ENCODE results near the gene TOLLIP. TPM values are rescaled to one million over a fixed set of nuclear protein-coding genes. Genes with fewer than 3 reads are reported as not detected.

The TOLLIP gene
- polyA plus RNA-seq, 2 of the 4 experiments (the other 2 are of a cell fraction): 26.5 to 37.9 TPM

DNA sequence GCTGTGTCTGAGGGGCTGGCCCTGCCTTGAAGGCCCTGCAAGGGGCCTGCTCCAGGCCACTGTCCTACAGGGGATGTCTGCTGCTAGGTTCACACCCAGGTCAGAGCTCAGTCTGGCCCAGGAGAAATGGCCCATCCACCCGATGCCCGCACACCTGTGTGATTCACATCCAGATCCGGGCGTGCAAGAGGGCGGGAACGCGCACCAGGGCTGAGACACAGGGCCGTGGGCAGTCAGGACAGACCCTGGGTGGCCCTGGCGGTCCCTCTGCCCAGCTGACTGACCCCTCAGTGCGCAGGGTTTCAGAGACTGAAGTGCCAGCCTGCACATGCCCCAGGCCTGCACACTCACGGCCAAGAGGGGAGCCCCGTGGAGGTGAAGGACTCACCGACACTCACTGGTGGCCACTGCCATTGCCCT lies 7.4 kb downstream of the TOLLIP start:
- POLR2A ChIA-PET: no interaction called here
- H3K4me1 ChIP-seq: peaks cover 55% of the 10 kb centered on the region
- no peaks in the 10 kb centered on the region for H3K9me3 ChIP-seq
- 86% methylated on average over 13 of the region's 13 CpGs for WGBS (ENCODE audit: missing lambda C conversion rate)
- ATAC-seq (no peak), FAIRE-seq (no peak), DNase-seq (ENCODE audit: low read depth in 1 of 2, low spot score in 1 of 2) (no peak)
- H3K27ac ChIP-seq: peak overlapping the region in 1 of 2 experiments; percentile 15; a peak in 1 of 6 replicates
- TF ChIP-seq BHLHE40 (IDR thresholded peaks at IDR 0.05; ENCODE audit: low read depth, low read length): no peak
- no peak overlapping the region for H3K4me3 ChIP-seq
- H3K4me2 ChIP-seq: no peak overlapping the region
- CTCF ChIA-PET: interaction anchor here (0.8 to 3.9 kb wide), 4 partner anchors 9 to 245 kb away, joined by 3 to 16 read pairs (median 4); no protein-coding TSS in a partner anchor

DNA sequence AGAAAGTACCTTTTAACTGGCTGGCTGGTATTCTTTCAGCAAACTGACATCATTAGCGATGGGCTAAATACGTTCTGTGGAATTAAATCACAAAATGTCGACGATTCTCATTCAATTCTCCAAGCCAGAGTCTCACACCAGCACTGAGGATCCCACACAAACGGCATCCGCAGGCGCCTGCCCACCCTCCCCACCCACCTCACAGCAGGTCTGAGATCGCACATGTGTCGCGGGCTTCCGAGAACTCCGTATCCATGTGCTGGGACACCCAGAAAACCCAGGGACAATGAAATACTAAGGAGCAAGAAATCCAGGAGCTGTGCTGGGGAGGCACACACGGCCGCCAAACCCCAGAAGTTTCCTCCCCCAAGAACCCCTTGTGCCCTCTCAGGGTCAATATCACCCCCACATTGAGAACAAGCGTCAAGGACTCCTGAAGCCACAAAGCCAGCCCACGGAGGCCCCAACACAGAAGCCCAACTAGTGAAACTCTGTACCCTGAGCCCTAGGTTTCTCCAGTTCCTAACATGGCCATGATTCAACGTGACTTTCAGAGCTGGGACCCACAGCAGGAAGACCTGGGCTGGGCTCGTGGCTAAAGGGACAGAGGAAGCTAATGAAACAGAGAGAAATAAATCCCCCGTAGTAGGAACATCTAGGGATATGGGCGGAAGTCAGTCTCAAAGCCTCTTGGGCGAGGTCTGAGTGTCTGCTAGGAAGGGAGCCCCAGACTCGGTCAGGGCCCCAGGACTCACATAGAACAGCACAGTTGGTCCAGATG lies 8.0 kb downstream of the TOLLIP start:
- ChIA-PET POLR2A (no interaction called here), CTCF (interaction anchor here (0.8 to 3.9 kb wide), 3 partner anchors 8 to 245 kb away, joined by 3 to 16 read pairs (median 4); partner anchors contain the start of gene TOLLIP)
- TF ChIP-seq MAZ (IDR thresholded peaks at IDR 0.05; ENCODE audit: borderline replicate concordance, low read depth, low read length): no peak
- TF ChIP-seq CHD4 (IDR thresholded peaks at IDR 0.05; ENCODE audit: borderline replicate concordance): no peak
- TF ChIP-seq, protein P1, sequence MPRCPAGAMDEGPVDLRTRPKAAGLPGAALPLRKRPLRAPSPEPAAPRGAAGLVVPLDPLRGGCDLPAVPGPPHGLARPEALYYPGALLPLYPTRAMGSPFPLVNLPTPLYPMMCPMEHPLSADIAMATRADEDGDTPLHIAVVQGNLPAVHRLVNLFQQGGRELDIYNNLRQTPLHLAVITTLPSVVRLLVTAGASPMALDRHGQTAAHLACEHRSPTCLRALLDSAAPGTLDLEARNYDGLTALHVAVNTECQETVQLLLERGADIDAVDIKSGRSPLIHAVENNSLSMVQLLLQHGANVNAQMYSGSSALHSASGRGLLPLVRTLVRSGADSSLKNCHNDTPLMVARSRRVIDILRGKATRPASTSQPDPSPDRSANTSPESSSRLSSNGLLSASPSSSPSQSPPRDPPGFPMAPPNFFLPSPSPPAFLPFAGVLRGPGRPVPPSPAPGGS (IDR thresholded peaks at IDR 0.05): no peak
- TF ChIP-seq ATOH8 (CRISPR knock-in tag; IDR thresholded peaks at IDR 0.05; ENCODE audit: low read depth): no peak
- TF ChIP-seq HEYL (CRISPR knock-in tag; IDR thresholded peaks at IDR 0.05): no peak
- TF ChIP-seq EHF (CRISPR knock-in tag; IDR thresholded peaks at IDR 0.05): no peak
- TF ChIP-seq USF2 (IDR thresholded peaks at IDR 0.05): no peak
- TF ChIP-seq TFCP2L1 (CRISPR knock-in tag; IDR thresholded peaks at IDR 0.05): no peak
- no peak for TF ChIP-seq NR3C1 (IDR thresholded peaks at IDR 0.05)
- no peak for TF ChIP-seq ESRRA (IDR thresholded peaks at IDR 0.05; ENCODE audit: borderline replicate concordance, low read length)
- TF ChIP-seq ZC3H11A (IDR thresholded peaks at IDR 0.05): no peak
- Histone ChIP-seq H3K9me3 (no peaks in the 10 kb centered on the region), H3K27ac (0 out of 6 replicates have a peak overlapping the region, but pooled peaks of 1 of the 2 experiments have one; percentile 15), H3K4me3 (no peak overlapping the region), H3K4me2 (no peak overlapping the region), H3K4me1 (peaks cover 55% of the 10 kb centered on the region)
- FAIRE-seq (no peak), DNase-seq (ENCODE audit: low read depth in 1 of 2, low spot score in 1 of 2) (no peak), ATAC-seq (no peak)
- 91% methylated on average over 22 of the region's 22 CpGs for WGBS (ENCODE audit: missing lambda C conversion rate)

- no peaks in the 10 kb centered on the region for H3K9me3 ChIP-seq
- H3K4me1 ChIP-seq: peaks cover 52% of the 10 kb centered on the region
- FAIRE-seq (no peak), DNase-seq (ENCODE audit: low read depth in 1 of 2, low spot score in 1 of 2) (no peak), ATAC-seq (no peak)
- 91% methylated on average over 27 of the region's 28 CpGs for WGBS (ENCODE audit: missing lambda C conversion rate)
- H3K4me2 ChIP-seq: no peak overlapping the region
- TF ChIP-seq HOXB5 (CRISPR knock-in tag; IDR thresholded peaks at IDR 0.05): no peak
- H3K4me3 ChIP-seq: no peak overlapping the region
- H3K27ac ChIP-seq: no peak overlapping the region
- POLR2A ChIA-PET: no interaction called here
- CTCF ChIA-PET: interaction anchor here (1.0 kb wide), 1 partner anchor 8 kb away, joined by 3 read pairs; the partner anchor contains the start of gene TOLLIP
Measured at GRCh38 chr11:1300569-1301187, 8.8 kb downstream of the TOLLIP start.

DNA sequence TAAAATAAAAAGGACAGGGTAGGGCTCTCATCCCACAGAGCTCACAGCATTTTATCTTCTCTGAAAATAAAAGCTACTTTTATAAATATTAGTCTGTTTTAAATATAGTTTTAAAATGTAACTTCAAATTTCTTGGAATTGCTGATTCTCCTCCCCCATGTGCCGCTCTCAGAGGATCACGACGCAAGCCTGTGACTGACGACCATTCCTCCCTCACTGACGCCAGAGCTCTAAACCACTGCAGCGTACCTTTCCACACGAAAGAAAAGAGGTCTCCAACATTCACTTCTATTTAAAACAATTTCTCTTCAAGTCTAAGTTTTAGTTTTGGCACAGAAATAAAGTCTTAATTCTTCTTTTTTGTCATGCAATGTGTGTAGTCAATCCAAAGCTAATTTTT lies 9.3 kb downstream of the TOLLIP start:
- POLR2A ChIA-PET: no interaction called here
- no peaks in the 10 kb centered on the region for H3K9me3 ChIP-seq
- peaks cover 46% of the 10 kb centered on the region for H3K4me1 ChIP-seq
- no peak overlapping the region for H3K27ac ChIP-seq
- WGBS (ENCODE audit: missing lambda C conversion rate): 93% methylated on average over 7 of the region's 7 CpGs
- ATAC-seq: no peak
- no peak overlapping the region for H3K4me2 ChIP-seq
- CTCF ChIA-PET: interaction anchor here (1.0 kb wide), 1 partner anchor 9 kb away, joined by 3 read pairs; the partner anchor contains the start of gene TOLLIP
- DNase-seq (ENCODE audit: low read depth in 1 of 2, low spot score in 1 of 2): no peak
- no peak overlapping the region for H3K4me3 ChIP-seq
- FAIRE-seq: no peak
- no peak for TF ChIP-seq PBX3 (IDR thresholded peaks at IDR 0.05)
- no peak for TF ChIP-seq FOSL2 (IDR thresholded peaks at IDR 0.05)
- TF ChIP-seq FOSL2 (CRISPR knock-in tag; IDR thresholded peaks at IDR 0.05): no peak
- TF ChIP-seq EP300 (IDR thresholded peaks at IDR 0.05): no peak

Measured in A549 (cell line).